ENCODE results near the gene ASB2. TPM values are rescaled to one million over a fixed set of nuclear protein-coding genes. Genes with fewer than 3 reads are reported as not detected.

Gene ASB2
- total and polyA plus RNA-seq, 2 experiments from 2014 or later, result 191 to 208 TPM

- no peak for DNase-seq (ENCODE audit: low read depth in 1 of 2, low spot score in 1 of 2)
- Histone ChIP-seq H3K9me3 (ENCODE audit: low read depth) (no peaks in the 10 kb centered on the region), H3K36me3 (no peaks in the 10 kb centered on the region), H3K4me3 (no peak overlapping the region), H3K27me3 (no peaks in the 10 kb centered on the region), H3K27ac (no peak overlapping the region), H3K4me1 (ENCODE audit: low read depth) (peaks cover 33% of the 10 kb centered on the region)
- no peak for TF ChIP-seq CTCF (IDR thresholded peaks at IDR 0.05; ENCODE audit: low read depth, low read length)
Measured at GRCh38 chr14:93961620-93962019, 14.8 kb downstream of the ASB2 start.

- Histone ChIP-seq H3K4me1 (ENCODE audit: low read depth) (peaks cover 40% of the 10 kb centered on the region), H3K27me3 (no peaks in the 10 kb centered on the region), H3K9me3 (ENCODE audit: low read depth) (no peaks in the 10 kb centered on the region), H3K4me3 (no peak overlapping the region), H3K27ac (peak overlapping the region; percentile 38), H3K36me3 (no peaks in the 10 kb centered on the region)
- no peak for DNase-seq (ENCODE audit: low read depth in 1 of 2, low spot score in 1 of 2)
- no peak for TF ChIP-seq CTCF (IDR thresholded peaks at IDR 0.05; ENCODE audit: low read depth, low read length)
Measured at GRCh38 chr14:93960774-93961438, 15.5 kb downstream of the ASB2 start.

GRCh38 chr14:93960108-93960475 lies 16.3 kb downstream of the ASB2 start:
- no peak for DNase-seq (ENCODE audit: low read depth in 1 of 2, low spot score in 1 of 2)
- H3K9me3 ChIP-seq (ENCODE audit: low read depth), result no peaks in the 10 kb centered on the region
- H3K4me1 ChIP-seq (ENCODE audit: low read depth), result peaks cover 45% of the 10 kb centered on the region
- no peaks in the 10 kb centered on the region for H3K27me3 ChIP-seq
- H3K27ac ChIP-seq, result peak overlapping the region; percentile 95
- H3K36me3 ChIP-seq, result no peaks in the 10 kb centered on the region
- no peak overlapping the region for H3K4me3 ChIP-seq
- no peak for TF ChIP-seq CTCF (IDR thresholded peaks at IDR 0.05; ENCODE audit: low read depth, low read length)

- Histone ChIP-seq H3K36me3 (no peaks in the 10 kb centered on the region), H3K9me3 (ENCODE audit: low read depth) (no peaks in the 10 kb centered on the region), H3K27ac (peak overlapping the region; percentile 95), H3K27me3 (no peaks in the 10 kb centered on the region), H3K4me3 (no peak overlapping the region), H3K4me1 (ENCODE audit: low read depth) (peaks cover 51% of the 10 kb centered on the region)
- TF ChIP-seq CTCF (IDR thresholded peaks at IDR 0.05; ENCODE audit: low read depth, low read length), result no peak
- peak; percentile 47 to 85 for DNase-seq (ENCODE audit: low read depth in 1 of 2, low spot score in 1 of 2)
Measured at GRCh38 chr14:93959239-93960107, 16.9 kb downstream of the ASB2 start.

GRCh38 chr14:93958567-93959238 lies 17.7 kb downstream of the ASB2 start:
- no peak for DNase-seq (ENCODE audit: low read depth in 1 of 2, low spot score in 1 of 2)
- H3K9me3 ChIP-seq (ENCODE audit: low read depth), result no peaks in the 10 kb centered on the region
- no peak overlapping the region for H3K4me3 ChIP-seq
- no peaks in the 10 kb centered on the region for H3K36me3 ChIP-seq
- H3K4me1 ChIP-seq (ENCODE audit: low read depth), result peaks cover 59% of the 10 kb centered on the region
- no peak for TF ChIP-seq CTCF (IDR thresholded peaks at IDR 0.05; ENCODE audit: low read depth, low read length)
- H3K27ac ChIP-seq, result peak overlapping the region; percentile 95
- H3K27me3 ChIP-seq, result no peaks in the 10 kb centered on the region

Data from cardiac muscle cell (in vitro differentiated cells and primary cell).